ENCODE data around the gene CBLN3. TPM values are rescaled to one million over a fixed set of nuclear protein-coding genes. Genes with fewer than 3 reads are reported as not detected.

The CBLN3 gene
- total and polyA plus RNA-seq, 9 of the 15 experiments (the other 6 are each of a cell fraction or from before 2014, with no cell fraction given) = 0.05 to 0.59 (median 0.26) TPM; not detected in 1

DNA sequence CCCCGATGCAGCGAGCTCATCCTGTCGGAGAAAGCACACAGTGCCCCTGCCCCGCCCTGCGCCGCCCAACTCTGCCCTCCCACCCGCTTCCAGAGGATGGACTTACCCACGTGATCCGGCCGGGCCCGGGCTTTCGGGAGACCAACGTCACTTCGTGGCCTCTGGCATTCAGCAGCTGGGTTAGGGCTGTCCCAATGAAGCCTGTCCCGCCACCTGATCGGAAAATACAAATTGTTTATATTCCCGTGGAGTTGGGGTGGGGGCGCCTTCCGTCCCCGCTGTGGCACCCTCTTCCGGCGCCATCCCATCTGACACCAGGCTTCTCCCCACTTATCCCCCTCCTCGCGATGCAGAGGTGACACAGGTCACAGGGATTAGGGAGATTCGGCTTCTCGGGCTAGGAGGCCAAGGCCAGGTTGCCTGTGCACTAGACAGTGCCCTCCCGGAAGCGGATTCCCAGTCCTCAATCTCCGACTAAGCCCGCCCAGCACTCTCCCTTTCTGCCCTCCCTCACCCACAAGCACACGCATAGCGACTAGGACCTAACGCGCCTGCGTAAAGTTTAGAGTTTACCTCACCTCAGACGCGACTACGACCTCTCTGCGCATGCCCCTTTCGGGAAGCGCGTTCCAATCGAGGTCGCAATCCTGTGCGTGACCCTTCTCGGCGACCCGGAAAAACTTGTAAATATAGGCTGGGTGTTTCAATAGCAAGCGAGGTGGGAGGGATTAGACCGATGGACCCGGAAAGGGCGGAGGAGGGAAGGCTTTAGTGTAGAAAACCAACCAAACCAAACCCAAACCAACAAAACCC is 13.0 kb upstream of the CBLN3 start, which contains the start of gene SDR39U1 (continued):
- TF ChIP-seq, protein P1, sequence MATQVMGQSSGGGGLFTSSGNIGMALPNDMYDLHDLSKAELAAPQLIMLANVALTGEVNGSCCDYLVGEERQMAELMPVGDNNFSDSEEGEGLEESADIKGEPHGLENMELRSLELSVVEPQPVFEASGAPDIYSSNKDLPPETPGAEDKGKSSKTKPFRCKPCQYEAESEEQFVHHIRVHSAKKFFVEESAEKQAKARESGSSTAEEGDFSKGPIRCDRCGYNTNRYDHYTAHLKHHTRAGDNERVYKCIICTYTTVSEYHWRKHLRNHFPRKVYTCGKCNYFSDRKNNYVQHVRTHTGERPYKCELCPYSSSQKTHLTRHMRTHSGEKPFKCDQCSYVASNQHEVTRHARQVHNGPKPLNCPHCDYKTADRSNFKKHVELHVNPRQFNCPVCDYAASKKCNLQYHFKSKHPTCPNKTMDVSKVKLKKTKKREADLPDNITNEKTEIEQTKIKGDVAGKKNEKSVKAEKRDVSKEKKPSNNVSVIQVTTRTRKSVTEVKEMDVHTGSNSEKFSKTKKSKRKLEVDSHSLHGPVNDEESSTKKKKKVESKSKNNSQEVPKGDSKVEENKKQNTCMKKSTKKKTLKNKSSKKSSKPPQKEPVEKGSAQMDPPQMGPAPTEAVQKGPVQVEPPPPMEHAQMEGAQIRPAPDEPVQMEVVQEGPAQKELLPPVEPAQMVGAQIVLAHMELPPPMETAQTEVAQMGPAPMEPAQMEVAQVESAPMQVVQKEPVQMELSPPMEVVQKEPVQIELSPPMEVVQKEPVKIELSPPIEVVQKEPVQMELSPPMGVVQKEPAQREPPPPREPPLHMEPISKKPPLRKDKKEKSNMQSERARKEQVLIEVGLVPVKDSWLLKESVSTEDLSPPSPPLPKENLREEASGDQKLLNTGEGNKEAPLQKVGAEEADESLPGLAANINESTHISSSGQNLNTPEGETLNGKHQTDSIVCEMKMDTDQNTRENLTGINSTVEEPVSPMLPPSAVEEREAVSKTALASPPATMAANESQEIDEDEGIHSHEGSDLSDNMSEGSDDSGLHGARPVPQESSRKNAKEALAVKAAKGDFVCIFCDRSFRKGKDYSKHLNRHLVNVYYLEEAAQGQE (IDR thresholded peaks at IDR 0.05; ENCODE audit: borderline replicate concordance) = peak; percentile 30; the same call in 1 of the 2 replicates
- TF ChIP-seq, protein P1 (CRISPR knock-in tag; IDR thresholded peaks at IDR 0.05; ENCODE audit: low read depth) = no peak
- TF ChIP-seq RCOR1 (IDR thresholded peaks at IDR 0.05; ENCODE audit: borderline replicate concordance in 1 of 2, low read depth in 2 of 2, low read length in 2 of 2) = 0 out of 4 replicates have a peak, but pooled peaks of 1 of the 2 experiments have one; percentile 1
- TF ChIP-seq RBFOX2 (IDR thresholded peaks at IDR 0.05; ENCODE audit: low read depth, low read length) = peak; percentile 86
- peak; percentile 87 for TF ChIP-seq PHF8 (IDR thresholded peaks at IDR 0.05; ENCODE audit: borderline replicate concordance, low read length)
- peak; percentile 64; the same call in 1 of the 2 replicates for TF ChIP-seq PML (IDR thresholded peaks at IDR 0.05; ENCODE audit: low read length)
- TF ChIP-seq KLF6 (CRISPR knock-in tag; IDR thresholded peaks at IDR 0.05; ENCODE audit: borderline replicate concordance) = no peak
- TF ChIP-seq GTF2F1 (IDR thresholded peaks at IDR 0.05; ENCODE audit: low read depth, low read length) = 0 out of 2 replicates have a peak, but pooled peaks have one; percentile 18
- no peak for TF ChIP-seq GATA2 (CRISPR knock-in tag; IDR thresholded peaks at IDR 0.05)
- TF ChIP-seq CEBPB (tag; IDR thresholded peaks at IDR 0.05) = peak; percentile 49; the same call in 1 of the 2 replicates
- TF ChIP-seq CREB1 (IDR thresholded peaks at IDR 0.05) = peak; percentile 83
- peak; percentile 72 for TF ChIP-seq CREB1 (CRISPR knock-in tag; IDR thresholded peaks at IDR 0.05)
- TF ChIP-seq ZNF197 (CRISPR knock-in tag; IDR thresholded peaks at IDR 0.05; ENCODE audit: low read depth) = no peak
- TF ChIP-seq, protein P2, sequence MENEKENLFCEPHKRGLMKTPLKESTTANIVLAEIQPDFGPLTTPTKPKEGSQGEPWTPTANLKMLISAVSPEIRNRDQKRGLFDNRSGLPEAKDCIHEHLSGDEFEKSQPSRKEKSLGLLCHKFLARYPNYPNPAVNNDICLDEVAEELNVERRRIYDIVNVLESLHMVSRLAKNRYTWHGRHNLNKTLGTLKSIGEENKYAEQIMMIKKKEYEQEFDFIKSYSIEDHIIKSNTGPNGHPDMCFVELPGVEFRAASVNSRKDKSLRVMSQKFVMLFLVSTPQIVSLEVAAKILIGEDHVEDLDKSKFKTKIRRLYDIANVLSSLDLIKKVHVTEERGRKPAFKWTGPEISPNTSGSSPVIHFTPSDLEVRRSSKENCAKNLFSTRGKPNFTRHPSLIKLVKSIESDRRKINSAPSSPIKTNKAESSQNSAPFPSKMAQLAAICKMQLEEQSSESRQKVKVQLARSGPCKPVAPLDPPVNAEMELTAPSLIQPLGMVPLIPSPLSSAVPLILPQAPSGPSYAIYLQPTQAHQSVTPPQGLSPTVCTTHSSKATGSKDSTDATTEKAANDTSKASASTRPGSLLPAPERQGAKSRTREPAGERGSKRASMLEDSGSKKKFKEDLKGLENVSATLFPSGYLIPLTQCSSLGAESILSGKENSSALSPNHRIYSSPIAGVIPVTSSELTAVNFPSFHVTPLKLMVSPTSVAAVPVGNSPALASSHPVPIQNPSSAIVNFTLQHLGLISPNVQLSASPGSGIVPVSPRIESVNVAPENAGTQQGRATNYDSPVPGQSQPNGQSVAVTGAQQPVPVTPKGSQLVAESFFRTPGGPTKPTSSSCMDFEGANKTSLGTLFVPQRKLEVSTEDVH (IDR thresholded peaks at IDR 0.05; ENCODE audit: low read depth, partially characterized antibody) = peak; percentile 34
- TF ChIP-seq, protein P3, sequence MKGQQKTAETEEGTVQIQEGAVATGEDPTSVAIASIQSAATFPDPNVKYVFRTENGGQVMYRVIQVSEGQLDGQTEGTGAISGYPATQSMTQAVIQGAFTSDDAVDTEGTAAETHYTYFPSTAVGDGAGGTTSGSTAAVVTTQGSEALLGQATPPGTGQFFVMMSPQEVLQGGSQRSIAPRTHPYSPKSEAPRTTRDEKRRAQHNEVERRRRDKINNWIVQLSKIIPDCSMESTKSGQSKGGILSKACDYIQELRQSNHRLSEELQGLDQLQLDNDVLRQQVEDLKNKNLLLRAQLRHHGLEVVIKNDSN (CRISPR knock-in tag; IDR thresholded peaks at IDR 0.05) = peak; percentile 85
